CD4-positive, alpha-beta T cell (primary cell): ENCODE data around the gene HMGA1. TPM values are rescaled to one million over a fixed set of nuclear protein-coding genes. Genes with fewer than 3 reads are reported as not detected.

Experiments
- ATAC-seq: fragments of 200-7000 bp; cut with Tn5 transposase; one replicate; pipeline ENCODE4 v1.10.0; 2022; ENCODE audit warnings: mild to moderate bottlenecking; ENCODE audit not compliant: poor library complexity
- CTCF ChIA-PET: fragments of 350-600 bp; sonication (Branson Sonifier 250); formaldehyde crosslinking; loops from one replicate; lab custom pipeline; 2021; ENCODE audit warnings: antibody characterized with exemption, inconsistent platforms; lab: Charles Lee
- POLR2A ChIA-PET: fragments of 350-600 bp; sonication (Branson Sonifier 250); formaldehyde crosslinking; loops from one replicate; lab custom pipeline; 2021; ENCODE audit warnings: antibody characterized with exemption, inconsistent platforms; lab: Charles Lee
- DNase-seq, 14 experiments: peaks; one replicate each; pipeline ENCODE4 v3.0.0-alpha.2; 2013 to 2020; ENCODE audit warnings: mixed read lengths in 2 of 14
- H3K27ac ChIP-seq, 2 donors: one replicate each; pipeline versions ENCODE4 v1.5.1 to v1.7.0; 2013; ENCODE audit warnings: low read length in 2 of 2, low read depth in 1 of 2, mild to moderate bottlenecking in 1 of 2
- H3K27me3 ChIP-seq, 2 experiments: 1 replicate in 1 of 2; 2 replicates in 1 of 2; pipeline versions ENCODE4 v1.6.1 to v1.7.0; 2013; ENCODE audit warnings: low read length in 2 of 2, control low read depth in 1 of 2, mild to moderate bottlenecking in 1 of 2, moderate library complexity in 1 of 2; ENCODE audit not compliant: insufficient read depth in 2 of 2, control insufficient read depth in 1 of 2
- H3K36me3 ChIP-seq: one replicate; pipeline ENCODE4 v1.6.1; 2013; ENCODE audit warnings: low read length, control low read depth; ENCODE audit not compliant: insufficient read depth
- H3K4me1 ChIP-seq: one replicate; pipeline ENCODE4 v1.6.1; 2013; ENCODE audit warnings: low read length, control low read depth; ENCODE audit not compliant: insufficient read depth
- H3K4me3 ChIP-seq: one replicate; pipeline ENCODE4 v1.5.1; 2013; ENCODE audit warnings: mild to moderate bottlenecking, low read length, moderate library complexity
- H3K9me3 ChIP-seq, 2 experiments: 1 replicate in 1 of 2; 2 replicates in 1 of 2; pipeline versions ENCODE4 v1.6.1 to v1.7.0; 2013; ENCODE audit warnings: low read length in 2 of 2, mild to moderate bottlenecking in 2 of 2, control low read depth in 1 of 2, moderate library complexity in 1 of 2; ENCODE audit not compliant: control insufficient read depth in 1 of 2, insufficient read depth in 1 of 2
- H3K27ac Mint-ChIP-seq: one replicate; pipeline ENCODE4 v1.8.0; 2020; ENCODE audit warnings: mixed read lengths
- H3K27me3 Mint-ChIP-seq: one replicate; pipeline ENCODE4 v1.8.0; 2021; ENCODE audit warnings: mixed read lengths
- H3K36me3 Mint-ChIP-seq: one replicate; pipeline ENCODE4 v1.8.0; 2021; ENCODE audit warnings: low read depth, mixed read lengths
- H3K4me1 Mint-ChIP-seq: one replicate; pipeline ENCODE4 v1.8.0; 2021; ENCODE audit warnings: low read depth, mixed read lengths
- H3K4me3 Mint-ChIP-seq: one replicate; pipeline ENCODE4 v1.8.0; 2020; ENCODE audit warnings: mild to moderate bottlenecking, mixed read lengths
- H3K9me3 Mint-ChIP-seq: one replicate; pipeline ENCODE4 v1.8.0; 2020; ENCODE audit warnings: mixed read lengths
- intact Hi-C, 2 experiments: fragments of 100-400 bp; cut with DNase I in 1 of 2; cut with micrococcal nuclease in 1 of 2; formaldehyde crosslinking; loops; one replicate each; pipeline versions ENCODE4 v1.15.1 to v1.9.0; 2023 to 2025; cut with DNase I, micrococcal nuclease
- total RNA-seq, 174 experiments: library from RNA in 2 of 174; stranded (reverse) in 2 of 174; gene quantifications; one replicate each; pipeline ENCODE4 v1.2.3 and lab custom pipeline; 2021 to 2026
- TF ChIP-seq, protein P1 (sequence below): fragments of 200-600 bp; IDR thresholded peaks from one replicate; pipeline ENCODE4 v1.8.0; 2022; ENCODE audit warnings: antibody characterized with exemption, mild to moderate bottlenecking

Gene HMGA1
- total RNA-seq, 2 experiments from 2014 or later = 102 to 107 TPM

DNA sequence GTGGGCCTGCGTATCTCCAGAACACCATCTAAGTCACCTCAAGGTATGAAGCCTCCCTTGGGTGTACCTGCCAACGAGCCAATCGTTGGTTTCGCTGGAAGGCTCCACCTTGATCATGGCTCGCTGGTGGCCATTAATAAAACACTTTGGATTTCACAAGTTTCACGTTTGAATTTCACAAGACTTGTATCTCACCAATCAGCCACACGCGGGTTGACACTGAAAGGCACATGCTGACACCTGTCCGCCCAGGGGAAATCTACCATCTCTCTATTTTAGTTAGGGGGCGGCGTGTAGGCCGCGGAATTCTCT lies 586 bp upstream of the HMGA1 start:
- peak overlapping the region; percentile 97 for H3K4me3 Mint-ChIP-seq
- H3K36me3 Mint-ChIP-seq = peaks cover 28% of the 10 kb centered on the region
- Histone ChIP-seq H3K4me3 (peak overlapping the region; percentile 90), H3K36me3 (peaks cover 7% of the 10 kb centered on the region), H3K27ac (peak overlapping the region; percentile 97 to 99), H3K27me3 (no peaks in the 10 kb centered on the region), H3K4me1 (peaks cover 39% of the 10 kb centered on the region), H3K9me3 (no peaks in the 10 kb centered on the region)
- ChIA-PET POLR2A (interaction anchor here (0.6 to 2.6 kb wide), 25 partner anchors 9 to 1688 kb away, joined by 3 to 98 read pairs (median 4); partner anchors contain the start of genes BAK1, NUDT3, RPS10 and SMIM29), CTCF (interaction anchor here (1.7 to 1.9 kb wide), 4 partner anchors 12 to 179 kb away, joined by 5 to 12 read pairs (median 10); partner anchors contain the start of gene SMIM29)
- DNase-seq (peak; percentile 33 to 88 (median 56)), ATAC-seq (peak; percentile 60)
- peaks cover 35% of the 10 kb centered on the region for H3K4me1 Mint-ChIP-seq
- H3K27me3 Mint-ChIP-seq = no peaks in the 10 kb centered on the region
- H3K9me3 Mint-ChIP-seq = no peaks in the 10 kb centered on the region
- intact Hi-C loops = loop anchor here (1.0 to 10.0 kb wide), 5 partner anchors 12 to 1264 kb away; partner anchors contain the start of gene SNRPC (in 1 of the 2)
- TF ChIP-seq, protein P1, sequence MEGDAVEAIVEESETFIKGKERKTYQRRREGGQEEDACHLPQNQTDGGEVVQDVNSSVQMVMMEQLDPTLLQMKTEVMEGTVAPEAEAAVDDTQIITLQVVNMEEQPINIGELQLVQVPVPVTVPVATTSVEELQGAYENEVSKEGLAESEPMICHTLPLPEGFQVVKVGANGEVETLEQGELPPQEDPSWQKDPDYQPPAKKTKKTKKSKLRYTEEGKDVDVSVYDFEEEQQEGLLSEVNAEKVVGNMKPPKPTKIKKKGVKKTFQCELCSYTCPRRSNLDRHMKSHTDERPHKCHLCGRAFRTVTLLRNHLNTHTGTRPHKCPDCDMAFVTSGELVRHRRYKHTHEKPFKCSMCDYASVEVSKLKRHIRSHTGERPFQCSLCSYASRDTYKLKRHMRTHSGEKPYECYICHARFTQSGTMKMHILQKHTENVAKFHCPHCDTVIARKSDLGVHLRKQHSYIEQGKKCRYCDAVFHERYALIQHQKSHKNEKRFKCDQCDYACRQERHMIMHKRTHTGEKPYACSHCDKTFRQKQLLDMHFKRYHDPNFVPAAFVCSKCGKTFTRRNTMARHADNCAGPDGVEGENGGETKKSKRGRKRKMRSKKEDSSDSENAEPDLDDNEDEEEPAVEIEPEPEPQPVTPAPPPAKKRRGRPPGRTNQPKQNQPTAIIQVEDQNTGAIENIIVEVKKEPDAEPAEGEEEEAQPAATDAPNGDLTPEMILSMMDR = no peak
- H3K27ac Mint-ChIP-seq = peak overlapping the region; percentile 99

DNA sequence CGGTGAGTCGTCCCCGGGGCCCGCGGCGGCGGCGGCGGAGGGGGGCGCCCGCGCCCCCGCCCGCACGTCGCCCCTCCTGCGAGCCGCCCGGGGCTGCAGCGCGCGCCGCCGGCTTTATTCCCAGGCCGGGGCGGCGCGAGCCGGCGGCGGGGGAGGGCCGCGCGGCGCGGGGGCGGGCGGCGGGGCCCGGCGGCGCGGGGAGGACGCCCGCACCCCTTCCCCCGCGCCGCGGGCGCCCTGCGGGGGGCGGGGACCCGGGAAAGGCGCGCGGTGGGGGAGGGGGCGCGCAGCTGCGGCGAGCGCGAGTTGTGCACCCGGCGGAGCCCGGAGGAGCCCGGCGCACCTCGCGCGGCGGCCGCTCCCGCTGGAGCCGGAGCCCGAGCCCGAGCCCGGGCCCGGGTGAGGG lies 646 bp downstream of the HMGA1 start:
- ChIA-PET POLR2A (interaction anchor here (0.7 to 2.6 kb wide), 31 partner anchors 10 to 1393 kb away, joined by 3 to 98 read pairs (median 4); partner anchors contain the start of genes BAK1, BLTP3A, NUDT3 and RPS10), CTCF (interaction anchor here (1.7 to 1.9 kb wide), 4 partner anchors 11 to 178 kb away, joined by 5 to 12 read pairs (median 10); partner anchors contain the start of gene SMIM29)
- ATAC-seq (peak; percentile 7), DNase-seq (peak in 8 of 14 experiments; percentile 20 to 75 (median 51))
- peak overlapping the region; percentile 99 for H3K27ac Mint-ChIP-seq
- intact Hi-C loops = loop anchor here in 1 of 2 experiments (5.0 to 10.0 kb wide), 4 partner anchors 290 to 1265 kb away; partner anchors contain the start of gene SNRPC
- TF ChIP-seq, protein P1 = no peak
- peak overlapping the region in 1 of 2 donors; percentile 99 for H3K27ac ChIP-seq
- no peaks in the 10 kb centered on the region for H3K27me3 Mint-ChIP-seq
- peaks cover 40% of the 10 kb centered on the region for H3K36me3 Mint-ChIP-seq
- no peaks in the 10 kb centered on the region for H3K9me3 Mint-ChIP-seq
- no peaks in the 10 kb centered on the region for H3K27me3 ChIP-seq
- H3K36me3 ChIP-seq = peaks cover 19% of the 10 kb centered on the region
- H3K4me1 Mint-ChIP-seq = peaks cover 40% of the 10 kb centered on the region
- peak overlapping the region; percentile 90 for H3K4me3 ChIP-seq
- H3K4me1 ChIP-seq = peaks cover 46% of the 10 kb centered on the region
- H3K4me3 Mint-ChIP-seq = no peak overlapping the region
- H3K9me3 ChIP-seq = no peaks in the 10 kb centered on the region

DNA sequence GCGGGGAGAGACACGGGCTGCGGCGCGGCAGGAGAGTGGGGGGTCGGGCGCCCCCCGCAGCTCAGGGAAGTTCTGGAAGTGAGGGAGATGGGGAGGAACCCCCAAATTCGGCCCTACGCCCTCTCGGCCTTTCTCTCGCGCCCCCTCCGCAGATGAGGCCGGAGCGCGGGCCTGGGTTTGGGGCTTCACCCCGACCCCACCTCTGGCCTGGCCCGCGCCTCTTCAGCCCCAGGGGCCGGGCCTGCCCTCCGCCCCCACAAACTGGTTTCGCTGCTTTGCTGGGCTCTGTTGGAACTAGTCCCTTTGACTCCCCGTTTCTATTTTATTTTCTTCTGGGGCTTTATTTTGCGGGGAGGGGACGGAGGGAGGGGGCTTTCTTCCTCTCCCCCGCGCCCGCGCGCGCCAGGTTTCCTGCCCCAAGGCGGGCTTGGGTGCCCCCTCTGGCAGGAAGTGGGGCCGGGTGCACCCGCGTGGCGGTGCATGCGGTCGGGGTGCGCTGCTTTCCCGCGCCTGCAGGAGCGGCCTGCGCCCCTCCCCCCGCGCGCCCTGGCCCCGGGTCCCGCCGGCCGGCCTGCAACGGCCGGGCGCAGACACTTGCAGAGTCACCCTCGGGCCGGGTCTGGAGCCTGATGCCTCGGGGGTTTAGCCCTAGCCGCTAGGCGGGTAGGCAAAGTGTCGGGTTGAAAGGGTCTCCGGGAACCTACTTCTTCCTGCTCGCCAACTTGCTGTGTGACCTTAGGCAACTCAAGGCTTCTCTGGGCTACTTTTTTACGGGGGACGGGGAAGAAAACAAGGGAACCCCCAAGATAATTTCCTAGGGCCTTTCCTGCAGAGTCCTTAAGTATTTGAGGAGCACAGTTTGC lies 1.3 kb downstream of the HMGA1 start:
- H3K27me3 Mint-ChIP-seq = no peaks in the 10 kb centered on the region
- peak; percentile 22 for ATAC-seq
- peak overlapping the region; percentile 95 for H3K27ac Mint-ChIP-seq
- DNase-seq = peak; percentile 48 to 87 (median 70)
- H3K4me3 Mint-ChIP-seq = peak overlapping the region; percentile 94
- peak overlapping the region; percentile 58 to 95 for H3K27ac ChIP-seq
- TF ChIP-seq, protein P1 = peak; percentile 22
- ChIA-PET POLR2A (interaction anchor here (1.1 to 2.6 kb wide), 12 partner anchors 10 to 650 kb away, joined by 3 to 98 read pairs (median 10); partner anchors contain the start of genes NUDT3, RPS10, SMIM29 and TAF11), CTCF (interaction anchor here (1.7 to 1.9 kb wide), 4 partner anchors 11 to 177 kb away, joined by 5 to 12 read pairs (median 10); partner anchors contain the start of gene SMIM29)
- no peaks in the 10 kb centered on the region for H3K9me3 Mint-ChIP-seq
- H3K36me3 ChIP-seq = peaks cover 26% of the 10 kb centered on the region
- H3K27me3 ChIP-seq = no peaks in the 10 kb centered on the region
- peaks cover 53% of the 10 kb centered on the region for H3K4me1 ChIP-seq
- peak overlapping the region; percentile 79 for H3K4me3 ChIP-seq
- intact Hi-C loops = loop anchor here (1.0 to 10.0 kb wide), 8 partner anchors 10 to 1266 kb away; partner anchors contain the start of genes SMIM29 (in 1 of the 2) and SNRPC (in 1 of the 2)
- H3K36me3 Mint-ChIP-seq = peaks cover 46% of the 10 kb centered on the region
- H3K4me1 Mint-ChIP-seq = peaks cover 47% of the 10 kb centered on the region
- H3K9me3 ChIP-seq = no peaks in the 10 kb centered on the region
